ENCODE results near the gene ALG2.
A peak's percentile ranks its signal among the peaks of the same experiment; 100 is the strongest.

- TF ChIP-seq POLR2A (IDR thresholded peaks at IDR 0.05) (no peak), CTCF (IDR thresholded peaks at IDR 0.05) (peak in 1 of 3 donors; percentile 78)
Measured at GRCh38 chr9:99184475-99185347, 37.0 kb downstream of the ALG2 start.
